ENCODE measurements around the gene TMPRSS13.
"Not testable (repeated sequence)": the region's sequence is repeated elsewhere in the genome, so short reads cannot be mapped to it uniquely, and the experiment has no call there.

The TMPRSS13 gene

GRCh38 chr11:117869604-117870003 lies 59.6 kb downstream of the TMPRSS13 start:
- CTCF ChIA-PET: no interaction called here
- no peak for DNase-seq (ENCODE audit: extremely low spot score)
- TF ChIP-seq BHLHE40 (IDR thresholded peaks at IDR 0.05; ENCODE audit: borderline replicate concordance) (no peak), TARDBP (IDR thresholded peaks at IDR 0.05) (no peak), ZNF384 (IDR thresholded peaks at IDR 0.05) (no peak), NFRKB (IDR thresholded peaks at IDR 0.05) (no peak), FOXA1 (IDR thresholded peaks at IDR 0.05) (no peak), LEF1 (IDR thresholded peaks at IDR 0.05; ENCODE audit: borderline replicate concordance) (no peak), ARNT (IDR thresholded peaks at IDR 0.05) (no peak), ELF4 (IDR thresholded peaks at IDR 0.05) (no peak), SUZ12 (IDR thresholded peaks at IDR 0.05) (no peak), FOXM1 (IDR thresholded peaks at IDR 0.05; ENCODE audit: borderline replicate concordance) (no peak), L3MBTL2 (conservative IDR thresholded peaks at IDR 0.05) (no peak), FOXK2 (IDR thresholded peaks at IDR 0.05) (no peak), CTBP1 (IDR thresholded peaks at IDR 0.05; ENCODE audit: borderline replicate concordance) (no peak), SP1 (IDR thresholded peaks at IDR 0.05) (no peak), HDGF (IDR thresholded peaks at IDR 0.05; ENCODE audit: borderline replicate concordance) (no peak)
- TF ChIP-seq, protein P1, sequence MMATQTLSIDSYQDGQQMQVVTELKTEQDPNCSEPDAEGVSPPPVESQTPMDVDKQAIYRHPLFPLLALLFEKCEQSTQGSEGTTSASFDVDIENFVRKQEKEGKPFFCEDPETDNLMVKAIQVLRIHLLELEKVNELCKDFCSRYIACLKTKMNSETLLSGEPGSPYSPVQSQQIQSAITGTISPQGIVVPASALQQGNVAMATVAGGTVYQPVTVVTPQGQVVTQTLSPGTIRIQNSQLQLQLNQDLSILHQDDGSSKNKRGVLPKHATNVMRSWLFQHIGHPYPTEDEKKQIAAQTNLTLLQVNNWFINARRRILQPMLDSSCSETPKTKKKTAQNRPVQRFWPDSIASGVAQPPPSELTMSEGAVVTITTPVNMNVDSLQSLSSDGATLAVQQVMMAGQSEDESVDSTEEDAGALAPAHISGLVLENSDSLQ (IDR thresholded peaks at IDR 0.05): no peak

GRCh38 chr11:117868815-117869561 lies 60.2 kb downstream of the TMPRSS13 start:
- ChIA-PET CTCF (no interaction called here), POLR2A (no interaction called here)
- no peak for DNase-seq (ENCODE audit: extremely low spot score)
- TF ChIP-seq, protein P1 (IDR thresholded peaks at IDR 0.05): no peak
- TF ChIP-seq SP1 (IDR thresholded peaks at IDR 0.05): no peak
- TF ChIP-seq ZNF384 (IDR thresholded peaks at IDR 0.05): no peak
- no peak for TF ChIP-seq LEF1 (IDR thresholded peaks at IDR 0.05; ENCODE audit: borderline replicate concordance)
- TF ChIP-seq NFRKB (IDR thresholded peaks at IDR 0.05): no peak
- no peak for TF ChIP-seq TARDBP (IDR thresholded peaks at IDR 0.05)
- no peak for TF ChIP-seq FOXM1 (IDR thresholded peaks at IDR 0.05; ENCODE audit: borderline replicate concordance)
- no peak for TF ChIP-seq CTBP1 (IDR thresholded peaks at IDR 0.05; ENCODE audit: borderline replicate concordance)
- TF ChIP-seq SUZ12 (IDR thresholded peaks at IDR 0.05): no peak
- no peak for TF ChIP-seq HDGF (IDR thresholded peaks at IDR 0.05; ENCODE audit: borderline replicate concordance)
- TF ChIP-seq ELF4 (IDR thresholded peaks at IDR 0.05): no peak
- TF ChIP-seq ARNT (IDR thresholded peaks at IDR 0.05): no peak
- TF ChIP-seq FOXK2 (IDR thresholded peaks at IDR 0.05): no peak
- no peak for TF ChIP-seq L3MBTL2 (conservative IDR thresholded peaks at IDR 0.05)
- TF ChIP-seq FOXA1 (IDR thresholded peaks at IDR 0.05): no peak

More at GRCh38 chr11:117869604-117870003, 59.6 kb downstream of the TMPRSS13 start:
- POLR2A ChIA-PET: no interaction called here

GRCh38 chr11:117868088-117868487 lies 61.1 kb downstream of the TMPRSS13 start:
- CTCF ChIA-PET: no interaction called here
- no peak for DNase-seq (ENCODE audit: extremely low spot score)
- POLR2A ChIA-PET: interaction anchor here (1.5 kb wide), 1 partner anchor 9 kb away, joined by 4 read pairs; the partner anchor contains the start of gene FXYD6
- no peak for TF ChIP-seq ZNF384 (IDR thresholded peaks at IDR 0.05)
- no peak for TF ChIP-seq HDGF (IDR thresholded peaks at IDR 0.05; ENCODE audit: borderline replicate concordance)
- TF ChIP-seq, protein P1 (IDR thresholded peaks at IDR 0.05): no peak
- no peak for TF ChIP-seq FOXM1 (IDR thresholded peaks at IDR 0.05; ENCODE audit: borderline replicate concordance)
- TF ChIP-seq L3MBTL2 (conservative IDR thresholded peaks at IDR 0.05): no peak
- TF ChIP-seq SUZ12 (IDR thresholded peaks at IDR 0.05): no peak
- TF ChIP-seq ARNT (IDR thresholded peaks at IDR 0.05): no peak
- TF ChIP-seq NFRKB (IDR thresholded peaks at IDR 0.05): no peak

- DNase-seq (ENCODE audit: extremely low spot score): no peak
- ChIA-PET POLR2A (interaction anchor here (1.5 kb wide), 1 partner anchor 11 kb away, joined by 4 read pairs; the partner anchor contains the start of gene FXYD6), CTCF (no interaction called here)
- TF ChIP-seq CTBP1 (IDR thresholded peaks at IDR 0.05; ENCODE audit: borderline replicate concordance): no peak
These were observed 62.7 kb downstream of the TMPRSS13 start for GRCh38 chr11:117866526-117866925.

DNA sequence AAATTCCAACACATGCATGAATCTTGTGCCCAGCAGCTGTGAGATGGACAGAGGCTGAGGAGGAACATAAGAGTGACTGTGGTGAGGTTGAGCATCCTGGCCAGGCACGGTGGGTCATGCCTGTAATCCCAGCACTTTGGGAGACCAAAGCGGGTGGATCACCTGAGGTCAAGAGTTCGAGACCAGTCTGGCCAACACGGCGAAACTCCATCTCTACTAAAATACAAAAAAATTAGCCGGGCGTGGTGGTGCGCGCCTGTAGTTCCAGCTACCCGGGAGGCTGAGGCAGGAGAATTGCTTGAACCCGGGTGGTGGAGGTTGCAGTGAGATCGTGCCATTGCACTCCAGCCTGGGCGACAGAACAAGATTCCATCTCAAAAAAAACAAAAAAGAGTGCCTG lies 63.7 kb downstream of the TMPRSS13 start:
- DNase-seq (ENCODE audit: extremely low spot score); POLR2A ChIA-PET: not testable (repeated sequence)
- CTCF ChIA-PET: interaction anchor here (0.9 kb wide), 1 partner anchor 21 kb away, joined by 4 read pairs; no protein-coding TSS in a partner anchor

- ChIA-PET CTCF (no interaction called here), POLR2A (no interaction called here)
- TF ChIP-seq TARDBP (IDR thresholded peaks at IDR 0.05) (no peak), LEF1 (IDR thresholded peaks at IDR 0.05; ENCODE audit: borderline replicate concordance) (no peak), BHLHE40 (IDR thresholded peaks at IDR 0.05; ENCODE audit: borderline replicate concordance) (no peak), ZNF384 (IDR thresholded peaks at IDR 0.05) (no peak), NFRKB (IDR thresholded peaks at IDR 0.05) (no peak)
- DNase-seq (ENCODE audit: extremely low spot score): no peak
These were observed 65.8 kb downstream of the TMPRSS13 start for GRCh38 chr11:117863383-117863782.

DNA sequence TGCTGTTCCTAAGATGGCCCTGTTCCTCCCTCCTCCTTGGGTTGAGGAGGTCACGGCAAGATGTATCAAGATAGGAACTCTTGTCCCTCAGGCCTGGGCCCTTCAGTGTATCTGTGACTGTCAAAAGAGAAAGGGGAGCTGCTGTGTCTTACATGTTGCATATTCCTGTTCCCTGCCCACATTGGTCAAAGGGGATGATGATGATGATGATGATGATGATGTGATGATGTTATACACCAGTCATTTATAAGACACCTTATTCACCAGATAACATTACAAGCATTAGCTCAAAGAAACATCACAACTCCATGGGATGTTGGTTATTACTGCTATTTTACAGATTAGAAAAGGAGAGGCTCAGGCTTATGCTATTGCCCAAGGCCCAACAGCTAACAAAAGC lies 66.4 kb downstream of the TMPRSS13 start:
- TF ChIP-seq, protein P1 (IDR thresholded peaks at IDR 0.05): no peak
- TF ChIP-seq NFRKB (IDR thresholded peaks at IDR 0.05) (no peak), SP1 (IDR thresholded peaks at IDR 0.05) (no peak)
- ChIA-PET POLR2A (no interaction called here), CTCF (no interaction called here)
- no peak for DNase-seq (ENCODE audit: extremely low spot score)

Measured in HEK293T (cell line).